HepG2 (cell line): Measurements from ENCODE around the gene TLR9. TPM values are rescaled to one million over a fixed set of nuclear protein-coding genes. Genes with fewer than 3 reads are reported as not detected.

Experiments
- ATAC-seq: fragments of 200-7000 bp; cut with Tn5 transposase; 3 replicates; pipeline ENCODE4 v1.9.1; 2020; ENCODE audit warnings: mild to moderate bottlenecking, moderate library complexity
- BruUV-seq: library from RNA; stranded (reverse); fragments of 400-500 nt; replicated peaks from 2 replicates; lab custom pipeline; 2021; lab: Mats Ljungman, UMichigan
- CTCF ChIA-PET: fragments of 300-600 bp; formaldehyde crosslinking; extraction: SDS; loops from one replicate; lab custom pipeline; 2021; ENCODE audit warnings: low total read pairs, inconsistent platforms, low intra/inter-chr PET ratio; lab: Yijun Ruan, JAX
- POLR2A ChIA-PET: fragments of 350-600 bp; sonication (Branson Sonifier 250); formaldehyde crosslinking; loops from one replicate; lab custom pipeline; 2020; ENCODE audit warnings: antibody characterized with exemption, inconsistent platforms; lab: Yijun Ruan, JAX
- DNase-seq: peaks from one replicate; pipeline ENCODE4 v3.0.0-alpha.2; 2015; ENCODE audit warnings: low spot score
- FAIRE-seq: peaks from 3 replicates; lab custom pipeline; 2011; peaks lifted over from hg19 to GRCh38; lab: Jason Lieb, UNC
- H2AFZ ChIP-seq: one replicate; pipeline ENCODE4 v1.6.1; 2011; ENCODE audit warnings: low read length, inconsistent platforms
- H3K27ac ChIP-seq: fragments of 300-600 bp; 3 replicates; pipeline ENCODE4 v1.8.0; 2011; ENCODE audit warnings: mixed run types, mild to moderate bottlenecking, mixed read lengths, low read length, inconsistent platforms; ENCODE audit not compliant: insufficient read depth; ENCODE audit errors: extremely low read length
- H3K27me3 ChIP-seq, 2 experiments: fragments of 200-600 bp in 1 of 2; 2 replicates in 1 of 2; 3 replicates in 1 of 2; pipeline versions ENCODE4 v1.6.0 to v1.8.0; 2011; ENCODE audit warnings: low read length in 2 of 2, mild to moderate bottlenecking in 2 of 2, moderate library complexity in 2 of 2, inconsistent platforms in 1 of 2; ENCODE audit not compliant: insufficient read depth in 2 of 2, control insufficient read depth in 1 of 2
- H3K36me3 ChIP-seq, 2 experiments: fragments of 200-600 bp in 1 of 2; replicated peaks in 1 of 2; 2 replicates in 1 of 2; 3 replicates in 1 of 2; pipeline versions ENCODE4 v1.5.1 to v1.8.0; 2011; ENCODE audit warnings: low read length in 2 of 2, inconsistent platforms in 1 of 2; ENCODE audit not compliant: insufficient read depth in 2 of 2, control insufficient read depth in 1 of 2
- H3K4me1 ChIP-seq: 2 replicates; pipeline ENCODE4 v1.5.1; 2012; ENCODE audit warnings: low read length, inconsistent platforms; ENCODE audit not compliant: insufficient read depth
- H3K4me2 ChIP-seq: 2 replicates; pipeline ENCODE4 v1.6.0; 2011; ENCODE audit warnings: low read depth, low read length, inconsistent platforms
- H3K4me3 ChIP-seq, 3 experiments: fragments of 200-600 bp in 1 of 3; sonication (generic), shearing (Covaris generic) in 1 of 3; replicated peaks in 1 of 3; 2 replicates each; pipeline ENCODE4 v1.5.1; 2011 to 2016; ENCODE audit warnings: low read length in 3 of 3, inconsistent platforms in 2 of 3, low read depth in 2 of 3, mild to moderate bottlenecking in 2 of 3, control low read depth in 1 of 3, mixed read lengths in 1 of 3; ENCODE audit not compliant: insufficient read depth in 1 of 3
- H3K79me2 ChIP-seq: one replicate; pipeline ENCODE4 v1.6.1; 2011; ENCODE audit warnings: low read length, inconsistent platforms; ENCODE audit not compliant: insufficient read depth
- H3K9ac ChIP-seq: 2 replicates; pipeline ENCODE4 v1.6.0; 2011; ENCODE audit warnings: mild to moderate bottlenecking, low read depth, low read length, inconsistent platforms; ENCODE audit not compliant: insufficient read depth
- H3K9me3 ChIP-seq: 2 replicates; pipeline ENCODE4 v1.5.1; 2012; ENCODE audit warnings: mild to moderate bottlenecking, low read length
- H4K20me1 ChIP-seq: 2 replicates; pipeline ENCODE4 v1.6.0; 2011; ENCODE audit warnings: inconsistent platforms, mild to moderate bottlenecking, low read length, moderate library complexity; ENCODE audit not compliant: insufficient read depth
- ADNP ChIP-seq: sonication (generic); formaldehyde crosslinking; IDR thresholded peaks from 2 replicates; pipeline ENCODE4 v1.4.0; 2020; ENCODE audit warnings: missing genetic modification reagents
- ARNT ChIP-seq: fragments of 450-650 bp; IDR thresholded peaks from 2 replicates; pipeline ENCODE4 v1.6.1; 2017
- CEBPG ChIP-seq: IDR thresholded peaks from 2 replicates; pipeline ENCODE4 v1.6.1; 2016
- CHCHD3 ChIP-seq: sonication (generic); formaldehyde crosslinking; IDR thresholded peaks from 2 replicates; pipeline ENCODE4 v1.8.0; 2022; ENCODE audit warnings: mild to moderate bottlenecking, missing genetic modification reagents, moderate library complexity
- CHD2 ChIP-seq: IDR thresholded peaks from 2 replicates; pipeline ENCODE4 v1.6.1; 2011; ENCODE audit warnings: low read depth, low read length, improper control_type of control experiment
- GTF2F1 ChIP-seq: fragments of 150-350 bp; IDR thresholded peaks from 2 replicates; pipeline ENCODE4 v1.6.1; 2014; ENCODE audit warnings: low read length
- NBN ChIP-seq: fragments of 450-650 bp; conservative IDR thresholded peaks from 2 replicates; pipeline ENCODE4 v1.6.1; 2017
- PAF1 ChIP-seq: IDR thresholded peaks from 2 replicates; pipeline ENCODE4 v1.6.1; 2016; ENCODE audit warnings: missing genetic modification reagents, missing compliant biosample characterization
- SALL1 ChIP-seq: sonication (generic); formaldehyde crosslinking; IDR thresholded peaks from 2 replicates; pipeline ENCODE4 v1.8.0; 2022; ENCODE audit warnings: mild to moderate bottlenecking, missing genetic modification reagents
- ZNF225 ChIP-seq: sonication (generic); formaldehyde crosslinking; IDR thresholded peaks from 2 replicates; pipeline ENCODE4 v1.4.0; 2020; ENCODE audit warnings: mild to moderate bottlenecking, missing genetic modification reagents
- ZNF652 ChIP-seq: IDR thresholded peaks from 2 replicates; pipeline ENCODE4 v1.6.1; 2016; ENCODE audit warnings: low read depth, borderline replicate concordance
- ZNF761 ChIP-seq: sonication (generic); formaldehyde crosslinking; conservative IDR thresholded peaks from 2 replicates; pipeline ENCODE4 v1.4.0; 2020; ENCODE audit warnings: mild to moderate bottlenecking, missing genetic modification reagents
- ZNF883 ChIP-seq: sonication (generic); formaldehyde crosslinking; IDR thresholded peaks from 2 replicates; pipeline ENCODE4 v1.5.1; 2020; ENCODE audit warnings: mild to moderate bottlenecking, missing genetic modification reagents; ENCODE audit errors: not compliant biosample characterization
- ZSCAN22 ChIP-seq: sonication (generic); formaldehyde crosslinking; IDR thresholded peaks from 2 replicates; pipeline ENCODE4 v1.4.0; 2020; ENCODE audit warnings: mild to moderate bottlenecking, missing genetic modification reagents
- WGBS: methylation state at CpG from one replicate; pipeline ENCODE4 v1.1.6; 2017; ENCODE audit warnings: low lambda C conversion rate; 5-methylcytosine and 5-hydroxymethylcytosine counted together
- in situ Hi-C: cut with HindIII; loops from 2 replicates; pipeline ENCODE4 v1.10.0; 2017; ENCODE audit warnings: low pct_unique_long_range_greater_than_20kb; ENCODE audit not compliant: extremely low pct_ligation_motif_present
- intact Hi-C: fragments of 100-400 bp; cut with micrococcal nuclease; formaldehyde crosslinking; loops from one replicate; pipeline ENCODE4 v1.10.0; 2022; ENCODE audit not compliant: unreplicated experiment
- polyA plus RNA-seq, 8 experiments: library from polyadenylated mRNA; depleted of rRNA in 3 of 8; stranded (reverse) in 7 of 8; unstranded in 1 of 8; fragments of >200 nt; fragmentation: Illumina TruSeq in 4 of 8; extraction: Trizol in 4 of 8; gene quantifications; 2 replicates each; pipeline versions ENCODE4 v1.2.1 to v1.2.3, GENCODE V29; 2011 to 2016; ENCODE audit warnings: low read depth in 4 of 8, missing spikeins in 1 of 8, mixed read lengths in 1 of 8; ENCODE audit not compliant: insufficient read depth in 1 of 8
- total RNA-seq, 5 experiments: library from RNA; depleted of rRNA; stranded (reverse); fragments of >200 nt; fragmentation: Illumina TruSeq; extraction: Trizol; gene quantifications; 2 replicates each; pipeline ENCODE4 v1.2.3, GENCODE V29; 2016; ENCODE audit warnings: low read depth in 1 of 5
- TF ChIP-seq, protein P1 (sequence below): sonication (generic); formaldehyde crosslinking; conservative IDR thresholded peaks from 2 replicates; pipeline ENCODE4 v1.8.0; 2022; ENCODE audit warnings: mild to moderate bottlenecking, moderate library complexity, missing genetic modification reagents
- TF ChIP-seq, protein P2 (sequence below): sonication (generic); formaldehyde crosslinking; IDR thresholded peaks from 2 replicates; pipeline ENCODE4 v1.4.0; 2020; ENCODE audit warnings: missing genetic modification reagents
- TF ChIP-seq, protein P3 (sequence below): sonication (generic); formaldehyde crosslinking; IDR thresholded peaks from 2 replicates; pipeline ENCODE4 v1.8.1; 2023; ENCODE audit warnings: mild to moderate bottlenecking, missing genetic modification reagents

Gene TLR9
- total and polyA plus RNA-seq, 2 of the 13 experiments (the other 11 are each of a cell fraction or from before 2014, with no cell fraction given), result not detected

DNA sequence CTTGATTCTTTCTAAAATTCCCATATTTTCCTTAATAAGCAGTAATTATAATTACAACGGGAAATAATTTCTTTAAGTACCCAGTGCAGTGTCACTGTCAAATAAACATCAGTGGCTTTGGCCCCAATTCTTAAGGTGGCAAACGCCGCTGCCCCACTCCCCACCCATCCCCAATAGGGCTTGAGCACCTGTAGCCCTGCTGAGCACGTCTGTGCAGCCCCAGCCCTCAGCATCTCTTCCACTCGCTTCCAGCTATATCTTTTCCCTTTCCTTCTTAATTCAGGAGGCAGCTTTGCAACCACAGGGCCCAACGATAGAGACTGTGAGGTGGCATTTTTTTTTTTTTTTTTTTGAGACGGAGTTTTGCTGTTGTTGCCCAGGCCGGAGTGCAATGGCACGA, 29.2 kb upstream of the TLR9 start:
- intact Hi-C loops (no loop called here), in situ Hi-C loops (no loop called here)
- DNase-seq, result no peak
- H3K27ac ChIP-seq, result no peak overlapping the region
- no peak overlapping the region for H3K9ac ChIP-seq
- no peak overlapping the region for H3K4me2 ChIP-seq
- no peaks in the 10 kb centered on the region for H3K4me1 ChIP-seq
- H3K27me3 ChIP-seq, result no peaks in the 10 kb centered on the region
- FAIRE-seq, result no peak
- no peaks in the 10 kb centered on the region for H3K79me2 ChIP-seq
- peaks cover 33 to 62% of the 10 kb centered on the region in 2 experiments for H3K36me3 ChIP-seq
- WGBS, result 92% methylated on average over 9 of the region's 9 CpGs
- no TSS peak for BruUV-seq
- H4K20me1 ChIP-seq, result no peaks in the 10 kb centered on the region
- CTCF ChIA-PET, result no interaction called here
- POLR2A ChIA-PET, result interaction anchor here (1.1 to 1.9 kb wide), 4 partner anchors 25 to 35 kb away, joined by 3 to 6 read pairs (median 4); partner anchors contain the start of genes GLYCTK and WDR82
- H3K4me3 ChIP-seq, result no peak overlapping the region
- no peaks in the 10 kb centered on the region for H3K9me3 ChIP-seq
- no peak overlapping the region for H2AFZ ChIP-seq
- ATAC-seq, result no peak
- no peak for TF ChIP-seq ADNP
- no peak for TF ChIP-seq ZNF761
- TF ChIP-seq, protein P1, sequence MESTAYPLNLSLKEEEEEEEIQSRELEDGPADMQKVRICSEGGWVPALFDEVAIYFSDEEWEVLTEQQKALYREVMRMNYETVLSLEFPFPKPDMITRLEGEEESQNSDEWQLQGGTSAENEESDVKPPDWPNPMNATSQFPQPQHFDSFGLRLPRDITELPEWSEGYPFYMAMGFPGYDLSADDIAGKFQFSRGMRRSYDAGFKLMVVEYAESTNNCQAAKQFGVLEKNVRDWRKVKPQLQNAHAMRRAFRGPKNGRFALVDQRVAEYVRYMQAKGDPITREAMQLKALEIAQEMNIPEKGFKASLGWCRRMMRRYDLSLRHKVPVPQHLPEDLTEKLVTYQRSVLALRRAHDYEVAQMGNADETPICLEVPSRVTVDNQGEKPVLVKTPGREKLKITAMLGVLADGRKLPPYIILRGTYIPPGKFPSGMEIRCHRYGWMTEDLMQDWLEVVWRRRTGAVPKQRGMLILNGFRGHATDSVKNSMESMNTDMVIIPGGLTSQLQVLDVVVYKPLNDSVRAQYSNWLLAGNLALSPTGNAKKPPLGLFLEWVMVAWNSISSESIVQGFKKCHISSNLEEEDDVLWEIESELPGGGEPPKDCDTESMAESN (CRISPR knock-in tag), result no peak
- TF ChIP-seq, protein P2, sequence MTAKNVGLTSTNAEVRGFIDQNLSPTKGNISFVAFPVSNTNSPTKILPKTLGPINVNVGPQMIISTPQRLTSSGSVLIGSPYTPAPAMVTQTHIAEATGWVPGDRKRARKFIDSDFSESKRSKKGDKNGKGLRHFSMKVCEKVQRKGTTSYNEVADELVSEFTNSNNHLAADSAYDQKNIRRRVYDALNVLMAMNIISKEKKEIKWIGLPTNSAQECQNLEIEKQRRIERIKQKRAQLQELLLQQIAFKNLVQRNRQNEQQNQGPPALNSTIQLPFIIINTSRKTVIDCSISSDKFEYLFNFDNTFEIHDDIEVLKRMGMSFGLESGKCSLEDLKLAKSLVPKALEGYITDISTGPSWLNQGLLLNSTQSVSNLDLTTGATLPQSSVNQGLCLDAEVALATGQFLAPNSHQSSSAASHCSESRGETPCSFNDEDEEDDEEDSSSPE (CRISPR knock-in tag), result no peak
- no peak for TF ChIP-seq ZNF225 (CRISPR knock-in tag)
- no peak for TF ChIP-seq CHD2
- no peak for TF ChIP-seq ZNF652 (CRISPR knock-in tag)
- TF ChIP-seq SALL1 (CRISPR knock-in tag), result no peak
- no peak for TF ChIP-seq NBN
- TF ChIP-seq, protein P3, sequence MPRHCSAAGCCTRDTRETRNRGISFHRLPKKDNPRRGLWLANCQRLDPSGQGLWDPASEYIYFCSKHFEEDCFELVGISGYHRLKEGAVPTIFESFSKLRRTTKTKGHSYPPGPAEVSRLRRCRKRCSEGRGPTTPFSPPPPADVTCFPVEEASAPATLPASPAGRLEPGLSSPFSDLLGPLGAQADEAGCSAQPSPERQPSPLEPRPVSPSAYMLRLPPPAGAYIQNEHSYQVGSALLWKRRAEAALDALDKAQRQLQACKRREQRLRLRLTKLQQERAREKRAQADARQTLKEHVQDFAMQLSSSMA, result no peak
- no peak for TF ChIP-seq ARNT
- no peak for TF ChIP-seq CEBPG (CRISPR knock-in tag)
- TF ChIP-seq GTF2F1, result no peak
- TF ChIP-seq CHCHD3 (CRISPR knock-in tag), result no peak
- TF ChIP-seq PAF1, result no peak
- TF ChIP-seq ZSCAN22 (CRISPR knock-in tag), result no peak
- no peak for TF ChIP-seq ZNF883 (CRISPR knock-in tag)
